GM10266 (cell line): Measurements from ENCODE around the gene TAOK1.

Source experiments
- DNase-seq: peaks from one replicate; pipeline ENCODE4 v3.0.0; 2012; ENCODE audit errors: extremely low spot score
- TF ChIP-seq, protein P1 (sequence below): IDR thresholded peaks from 2 replicates; pipeline ENCODE4 v1.5.1; 2012; ENCODE audit warnings: mild to moderate bottlenecking, low read depth; ENCODE audit not compliant: control insufficient read depth, insufficient read depth; ENCODE audit errors: missing control alignments

TAOK1 gene

DNA sequence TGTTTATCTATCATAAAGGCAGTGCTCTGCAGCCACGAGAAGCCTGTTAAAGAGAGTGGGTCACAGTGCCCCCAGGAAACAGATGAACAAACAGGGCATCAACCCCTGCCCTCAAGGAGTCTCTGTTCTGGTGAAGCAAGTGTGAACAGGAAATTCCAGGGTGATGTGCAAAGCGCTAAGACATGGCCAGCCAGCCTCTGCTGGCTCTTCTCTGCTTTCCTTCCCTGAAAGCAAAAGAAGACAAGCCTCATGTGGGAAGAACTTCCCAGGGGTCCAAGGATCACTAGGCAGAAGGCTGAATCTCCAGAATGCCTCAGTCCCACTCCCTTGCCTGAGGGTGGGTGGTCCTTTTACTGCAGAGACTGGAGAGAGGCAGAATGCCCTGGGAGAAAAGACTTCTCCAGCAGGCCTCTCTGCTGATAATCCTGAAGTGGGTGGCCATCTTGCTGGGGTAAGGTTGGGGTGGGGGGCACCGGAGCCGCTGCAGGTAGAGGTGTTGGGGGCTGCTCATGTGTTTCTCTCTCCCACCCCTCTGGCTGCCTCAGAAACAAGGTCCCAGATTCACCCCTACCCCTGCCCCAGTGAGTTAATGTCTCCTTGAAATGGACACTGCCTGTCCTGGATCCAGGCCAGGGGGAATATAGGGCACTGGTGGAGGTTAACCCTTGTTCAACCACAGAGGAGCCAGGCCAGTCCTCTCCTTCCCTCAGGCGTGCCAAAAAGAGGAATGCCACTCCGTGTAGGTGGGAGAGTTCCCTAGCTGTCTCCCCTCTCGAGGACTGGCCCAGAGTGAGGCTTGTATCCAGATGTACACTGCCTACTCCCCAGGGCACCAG lies 205.2 kb downstream of the TAOK1 start:
- TF ChIP-seq, protein P1, sequence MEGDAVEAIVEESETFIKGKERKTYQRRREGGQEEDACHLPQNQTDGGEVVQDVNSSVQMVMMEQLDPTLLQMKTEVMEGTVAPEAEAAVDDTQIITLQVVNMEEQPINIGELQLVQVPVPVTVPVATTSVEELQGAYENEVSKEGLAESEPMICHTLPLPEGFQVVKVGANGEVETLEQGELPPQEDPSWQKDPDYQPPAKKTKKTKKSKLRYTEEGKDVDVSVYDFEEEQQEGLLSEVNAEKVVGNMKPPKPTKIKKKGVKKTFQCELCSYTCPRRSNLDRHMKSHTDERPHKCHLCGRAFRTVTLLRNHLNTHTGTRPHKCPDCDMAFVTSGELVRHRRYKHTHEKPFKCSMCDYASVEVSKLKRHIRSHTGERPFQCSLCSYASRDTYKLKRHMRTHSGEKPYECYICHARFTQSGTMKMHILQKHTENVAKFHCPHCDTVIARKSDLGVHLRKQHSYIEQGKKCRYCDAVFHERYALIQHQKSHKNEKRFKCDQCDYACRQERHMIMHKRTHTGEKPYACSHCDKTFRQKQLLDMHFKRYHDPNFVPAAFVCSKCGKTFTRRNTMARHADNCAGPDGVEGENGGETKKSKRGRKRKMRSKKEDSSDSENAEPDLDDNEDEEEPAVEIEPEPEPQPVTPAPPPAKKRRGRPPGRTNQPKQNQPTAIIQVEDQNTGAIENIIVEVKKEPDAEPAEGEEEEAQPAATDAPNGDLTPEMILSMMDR = no peak
- DNase-seq = no peak

DNA sequence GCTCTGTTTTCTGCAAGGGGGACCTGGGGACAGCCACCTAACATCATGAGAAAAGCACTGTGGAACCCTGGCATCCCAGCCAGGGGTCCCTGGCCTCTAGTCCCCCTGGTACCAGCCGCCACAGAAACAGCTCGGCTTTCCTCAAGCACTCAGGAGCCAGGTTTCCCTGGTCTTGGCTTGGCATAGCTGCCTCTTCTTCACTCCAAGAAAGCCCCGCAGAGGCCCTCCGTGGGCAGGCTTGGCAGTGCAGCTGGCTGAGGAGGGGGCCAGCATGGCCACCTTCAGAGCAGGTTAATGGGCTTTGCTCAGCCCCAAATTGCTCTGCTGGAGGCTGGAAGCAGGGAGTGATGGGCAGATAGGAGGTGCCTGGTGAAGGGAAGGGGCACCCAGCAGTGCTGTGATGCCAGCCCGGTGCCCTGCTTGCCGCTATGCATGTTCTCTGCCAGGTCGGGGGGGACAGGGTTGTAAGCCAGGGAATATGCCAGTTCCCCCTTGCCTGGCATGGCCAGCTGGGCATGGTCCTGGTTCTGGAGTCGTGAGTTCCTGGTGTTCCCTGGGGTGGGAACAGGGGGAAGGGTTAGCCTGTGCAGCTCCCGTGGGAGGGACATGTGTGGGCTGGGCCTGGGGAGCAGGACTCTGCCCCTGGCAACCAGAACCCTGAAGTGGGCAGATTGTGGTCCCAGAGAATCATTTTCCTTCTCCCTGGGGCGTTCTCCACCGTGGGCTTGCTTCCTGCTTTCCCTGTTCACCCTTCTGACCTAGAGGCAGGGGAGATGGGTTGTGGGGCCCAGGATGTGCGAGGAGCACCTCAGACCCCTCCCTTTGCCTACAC lies 206.0 kb downstream of the TAOK1 start:
- DNase-seq = no peak
- TF ChIP-seq, protein P1 = no peak

- no peak for DNase-seq
- TF ChIP-seq, protein P1 = no peak
Observed at GRCh38 chr17:29596811-29597210, 206.6 kb downstream of the TAOK1 start.

DNA sequence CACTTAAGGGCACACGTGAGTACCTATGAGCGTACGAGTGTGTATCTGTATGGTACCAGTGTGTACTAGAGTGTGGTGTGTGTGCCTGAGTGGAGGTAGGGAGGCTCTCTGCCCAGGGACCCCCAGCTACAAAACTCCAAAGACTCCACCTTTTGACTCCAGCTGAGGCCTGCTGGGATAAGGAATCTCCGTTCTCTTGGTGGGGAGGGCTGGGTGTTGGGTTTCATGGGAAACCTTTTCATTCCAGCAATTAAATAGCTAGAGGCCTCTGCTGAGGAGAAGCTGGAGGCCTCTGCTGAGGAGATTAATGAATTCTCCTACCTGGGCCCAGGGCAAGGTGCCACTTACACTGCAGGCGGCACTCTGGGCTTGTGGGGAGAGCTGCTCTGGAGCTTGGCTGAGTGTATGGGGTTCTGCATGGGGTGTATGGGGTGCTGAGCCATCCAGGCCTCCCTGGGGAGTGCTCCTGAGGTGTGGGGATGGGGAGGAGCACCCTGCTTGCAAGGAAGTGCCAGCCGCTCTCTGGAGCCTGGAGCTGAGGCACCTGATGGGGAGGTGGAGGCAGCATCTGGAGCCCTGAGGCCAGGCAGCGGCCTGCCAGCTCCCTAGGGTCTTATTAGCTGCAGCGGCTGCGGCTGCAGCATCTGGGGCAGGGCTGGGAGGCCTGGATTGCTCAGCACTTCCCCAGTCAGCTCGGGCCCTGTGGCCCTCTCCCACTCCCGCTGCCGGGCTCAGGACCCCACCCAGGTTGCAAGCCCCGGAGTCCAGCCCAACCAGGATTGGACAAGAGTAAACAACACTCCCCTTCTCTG lies 207.4 kb downstream of the TAOK1 start:
- TF ChIP-seq, protein P1 = no peak
- no peak for DNase-seq
